AG09309 (cell line): ENCODE data around the gene ANAPC2.

ENCODE experiments used
- DNase-seq: peaks from one replicate; pipeline ENCODE4 v3.0.0-alpha.2; 2010; ENCODE audit warnings: low read depth
- H3K4me3 ChIP-seq: 2 replicates; pipeline ENCODE4 v1.5.1; 2011; ENCODE audit warnings: mild to moderate bottlenecking, low read depth, low read length, moderate library complexity; ENCODE audit not compliant: control insufficient read depth
- TF ChIP-seq, protein P1 (sequence below): IDR thresholded peaks from 2 replicates; pipeline ENCODE4 v1.5.1; 2011; ENCODE audit warnings: mild to moderate bottlenecking, low read depth, low read length, inconsistent platforms; ENCODE audit not compliant: insufficient read depth, control insufficient read depth; ENCODE audit errors: missing control alignments

ANAPC2 gene

GRCh38 chr9:137191691-137192447 is 3.5 kb upstream of the ANAPC2 start:
- H3K4me3 ChIP-seq, result no peak overlapping the region
- DNase-seq, result no peak
- TF ChIP-seq, protein P1, sequence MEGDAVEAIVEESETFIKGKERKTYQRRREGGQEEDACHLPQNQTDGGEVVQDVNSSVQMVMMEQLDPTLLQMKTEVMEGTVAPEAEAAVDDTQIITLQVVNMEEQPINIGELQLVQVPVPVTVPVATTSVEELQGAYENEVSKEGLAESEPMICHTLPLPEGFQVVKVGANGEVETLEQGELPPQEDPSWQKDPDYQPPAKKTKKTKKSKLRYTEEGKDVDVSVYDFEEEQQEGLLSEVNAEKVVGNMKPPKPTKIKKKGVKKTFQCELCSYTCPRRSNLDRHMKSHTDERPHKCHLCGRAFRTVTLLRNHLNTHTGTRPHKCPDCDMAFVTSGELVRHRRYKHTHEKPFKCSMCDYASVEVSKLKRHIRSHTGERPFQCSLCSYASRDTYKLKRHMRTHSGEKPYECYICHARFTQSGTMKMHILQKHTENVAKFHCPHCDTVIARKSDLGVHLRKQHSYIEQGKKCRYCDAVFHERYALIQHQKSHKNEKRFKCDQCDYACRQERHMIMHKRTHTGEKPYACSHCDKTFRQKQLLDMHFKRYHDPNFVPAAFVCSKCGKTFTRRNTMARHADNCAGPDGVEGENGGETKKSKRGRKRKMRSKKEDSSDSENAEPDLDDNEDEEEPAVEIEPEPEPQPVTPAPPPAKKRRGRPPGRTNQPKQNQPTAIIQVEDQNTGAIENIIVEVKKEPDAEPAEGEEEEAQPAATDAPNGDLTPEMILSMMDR, result no peak

GRCh38 chr9:137191245-137191644 is 2.9 kb upstream of the ANAPC2 start:
- no peak for DNase-seq
- TF ChIP-seq, protein P1, result no peak
- H3K4me3 ChIP-seq, result no peak overlapping the region

GRCh38 chr9:137190315-137190856 is 2.0 kb upstream of the ANAPC2 start:
- H3K4me3 ChIP-seq, result no peak overlapping the region; the same call in 1 of the 2 replicates

DNA sequence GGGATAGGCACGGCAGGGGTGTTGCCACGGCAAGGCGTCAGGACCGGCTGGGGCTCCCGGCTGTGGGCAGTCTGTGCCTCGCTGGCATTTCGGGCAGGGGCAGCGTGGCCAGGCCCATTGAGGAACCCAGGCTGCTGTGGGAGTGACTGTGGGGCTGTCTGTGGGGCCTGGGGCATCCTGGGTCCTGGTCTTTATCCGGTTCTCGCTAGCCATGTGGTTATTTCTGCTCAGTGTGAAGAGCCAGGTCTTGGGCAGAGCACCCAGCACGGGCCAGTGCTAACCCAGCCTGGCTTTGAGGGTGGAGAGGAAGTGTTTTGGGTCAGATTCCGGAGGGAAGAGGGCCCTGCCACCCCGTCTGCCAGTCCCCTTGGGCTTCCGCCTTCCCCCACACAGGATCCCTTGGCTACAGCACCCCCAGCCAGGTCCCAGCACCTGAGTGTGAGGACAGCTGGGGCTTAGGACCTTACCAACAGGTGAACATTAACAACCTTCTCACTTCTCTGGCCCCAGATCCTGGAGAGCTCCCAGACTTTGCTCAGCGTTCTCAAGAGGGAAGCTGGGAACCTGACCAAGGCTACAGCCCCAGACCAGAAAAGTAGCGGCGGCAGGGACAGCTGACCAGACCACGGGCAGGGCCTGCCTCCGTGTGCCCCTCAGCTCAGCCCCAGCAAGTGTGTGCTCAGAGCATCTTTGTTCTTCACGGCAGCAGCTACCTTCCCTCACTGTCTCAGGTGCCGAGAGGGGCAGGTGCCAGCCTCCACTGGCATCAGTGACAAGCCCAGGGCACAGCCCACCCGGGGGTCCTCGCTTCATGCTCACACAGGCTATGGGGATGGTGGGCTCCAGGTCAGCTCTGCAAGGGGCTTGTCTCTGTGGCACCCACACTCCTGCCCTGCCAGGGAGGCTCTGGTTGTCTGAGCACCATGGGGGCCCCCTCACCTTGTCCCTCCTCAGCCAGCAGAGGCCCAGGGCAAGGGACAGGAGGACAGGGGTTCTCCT is 1.2 kb upstream of the ANAPC2 start:
- no peak for DNase-seq
- H3K4me3 ChIP-seq, result peak overlapping the region; percentile 98
- TF ChIP-seq, protein P1, result no peak

More at GRCh38 chr9:137190315-137190856, 2.0 kb upstream of the ANAPC2 start:
- DNase-seq, result no peak
- TF ChIP-seq, protein P1, result no peak

DNA sequence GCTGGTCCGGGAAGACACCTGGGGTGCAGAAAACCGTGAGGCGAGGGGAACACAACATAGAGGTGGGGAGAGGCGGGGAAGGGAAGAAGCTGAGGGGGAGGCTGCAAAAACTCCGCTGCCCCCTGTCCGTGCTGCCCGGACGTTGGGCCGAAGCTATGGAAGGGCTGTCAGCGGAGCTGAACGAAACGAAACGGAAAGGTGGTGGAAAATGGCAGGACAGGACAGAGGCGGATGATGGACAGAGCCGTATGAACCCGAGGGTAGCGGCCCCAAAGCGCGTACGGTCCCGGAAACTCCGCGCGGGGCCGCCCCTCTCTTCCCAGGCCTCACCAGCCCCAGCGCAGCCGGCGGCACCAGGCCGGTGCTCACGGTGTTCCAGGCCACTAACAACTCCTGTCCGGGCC is 272 bp downstream of the ANAPC2 start:
- TF ChIP-seq, protein P1, result no peak
- DNase-seq, result no peak
- H3K4me3 ChIP-seq, result peak overlapping the region; percentile 98

DNA sequence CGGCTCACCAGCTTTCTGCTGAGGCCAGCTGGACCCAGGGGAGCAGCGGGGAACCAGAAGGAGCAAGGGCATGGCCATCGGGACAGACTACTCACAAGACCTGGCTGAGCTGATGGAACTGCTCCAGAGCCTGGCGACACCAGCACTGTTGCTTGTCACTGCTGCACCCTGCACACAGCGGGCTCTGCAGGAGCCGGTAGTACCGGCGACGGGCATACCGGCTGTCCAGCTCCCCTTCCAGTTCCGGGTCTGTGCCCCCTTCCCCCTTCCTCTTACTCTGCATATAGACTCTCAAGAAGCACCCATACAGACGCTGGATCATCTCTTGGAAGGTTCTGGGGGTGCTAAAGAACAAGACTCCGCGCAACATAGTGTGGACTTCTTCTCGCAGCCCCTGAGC is 974 bp downstream of the ANAPC2 start:
- DNase-seq, result no peak
- TF ChIP-seq, protein P1, result no peak
- peak overlapping the region; percentile 98 for H3K4me3 ChIP-seq
